GM18498 (cell line): ENCODE results near the gene MAPK4.
"Not testable (repeated sequence)": the region's sequence is repeated elsewhere in the genome, so short reads cannot be mapped to it uniquely, and the experiment has no call there.

Experiments used
- ATAC-seq: cut with Tn5 transposase; IDR thresholded peaks from one replicate; pipeline ENCODE4 v1.9.1; 2021; ENCODE audit warnings: mild to moderate bottlenecking, moderate library complexity; ENCODE audit not compliant: unreplicated experiment

MAPK4 gene

DNA sequence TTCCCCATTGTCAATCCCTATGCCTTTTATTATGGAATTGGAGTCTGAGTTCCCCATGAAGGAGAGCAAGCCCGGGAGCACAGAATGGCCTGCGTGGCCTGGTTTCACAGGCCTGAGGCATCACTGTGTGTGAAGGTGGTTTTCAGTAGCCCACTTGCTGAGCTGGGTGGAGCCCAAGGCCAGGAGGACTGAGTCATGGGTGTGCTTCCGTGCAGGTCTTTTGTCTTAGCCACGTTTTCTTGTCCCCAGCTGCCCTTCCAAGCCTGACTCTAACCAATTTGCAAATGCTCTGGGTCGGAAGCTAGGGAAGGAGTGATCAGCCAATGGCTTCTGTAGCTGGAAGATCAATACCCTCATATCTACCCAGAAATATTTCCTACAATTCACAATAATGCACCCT is 119.2 kb downstream of the MAPK4 start:
- no peak for ATAC-seq

DNA sequence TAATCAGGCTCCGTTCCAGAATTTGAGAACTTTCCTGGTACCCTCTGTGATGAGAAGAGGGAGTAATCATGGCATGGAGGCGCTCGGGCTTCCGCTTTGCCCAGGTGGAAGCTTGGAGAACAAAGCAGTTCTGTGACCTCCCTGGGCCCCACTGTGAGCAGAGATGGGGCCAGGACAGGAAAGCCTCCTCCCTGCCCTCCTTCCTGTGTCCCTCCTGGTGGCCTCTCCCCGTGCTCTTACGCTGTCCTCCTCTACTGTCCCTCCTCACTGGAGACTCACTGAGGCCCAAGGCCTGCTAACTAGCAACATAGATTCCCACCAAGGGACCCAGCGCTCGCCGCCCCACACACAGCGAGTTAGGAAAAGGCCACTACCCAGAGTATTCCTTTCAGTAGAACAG is 119.8 kb downstream of the MAPK4 start:
- ATAC-seq, result no peak

DNA sequence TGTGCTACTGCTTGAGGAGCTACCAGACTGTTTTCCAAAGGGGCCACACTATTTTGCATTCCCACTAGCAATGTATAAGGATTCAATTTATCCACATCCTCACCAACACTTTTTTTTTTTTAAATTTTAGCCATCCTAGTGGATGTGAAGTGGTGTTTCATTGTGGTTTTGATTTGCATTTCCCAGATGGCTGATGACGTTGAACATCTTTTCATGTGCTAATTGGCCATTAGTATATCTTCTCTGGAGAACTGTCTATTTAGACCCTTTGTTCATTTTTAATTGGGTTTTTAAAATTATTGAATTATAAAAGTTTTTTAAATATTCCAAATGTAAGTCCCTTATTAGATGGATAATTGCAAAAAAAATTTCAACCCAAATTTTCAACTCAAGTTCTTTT is 121.1 kb downstream of the MAPK4 start:
- ATAC-seq, result no peak

DNA sequence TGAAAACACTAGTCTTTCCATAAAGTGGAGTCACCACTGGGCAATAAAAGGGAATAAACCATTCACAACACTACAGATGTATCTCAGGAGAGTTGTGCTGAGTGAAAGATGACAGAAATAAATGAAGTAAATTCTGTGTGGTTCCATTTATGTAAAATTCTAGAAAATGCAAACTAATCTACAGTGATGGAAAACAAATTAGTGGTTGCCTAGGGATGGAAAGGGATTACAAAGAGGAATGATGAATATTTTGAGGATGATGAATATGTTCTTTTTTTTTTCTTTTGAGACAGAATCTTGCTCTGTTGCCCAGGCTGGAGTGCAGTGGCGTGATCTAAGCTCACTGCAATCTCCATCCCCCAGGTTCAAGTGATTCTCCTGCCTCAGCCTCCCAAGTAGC is 123.0 kb downstream of the MAPK4 start:
- ATAC-seq, result no peak

DNA sequence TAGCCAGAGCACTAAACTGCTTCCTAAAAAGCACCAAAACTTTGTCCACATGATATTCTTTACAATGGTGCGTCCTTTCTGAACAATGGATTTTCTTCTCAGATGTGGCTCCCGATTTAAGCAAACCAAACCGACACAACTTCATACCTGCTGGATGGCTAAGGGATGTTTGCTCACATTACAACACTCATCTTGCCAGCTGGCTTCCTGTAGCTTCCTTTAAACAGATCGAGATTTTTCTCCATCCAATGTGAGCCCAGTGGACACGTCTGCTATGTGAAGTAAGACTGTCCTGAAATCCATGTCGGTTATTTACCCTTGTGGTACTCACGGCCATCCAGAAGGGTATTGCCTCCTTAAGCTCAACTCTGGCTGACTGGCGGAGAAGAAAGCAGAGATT is 126.5 kb downstream of the MAPK4 start:
- no peak for ATAC-seq

DNA sequence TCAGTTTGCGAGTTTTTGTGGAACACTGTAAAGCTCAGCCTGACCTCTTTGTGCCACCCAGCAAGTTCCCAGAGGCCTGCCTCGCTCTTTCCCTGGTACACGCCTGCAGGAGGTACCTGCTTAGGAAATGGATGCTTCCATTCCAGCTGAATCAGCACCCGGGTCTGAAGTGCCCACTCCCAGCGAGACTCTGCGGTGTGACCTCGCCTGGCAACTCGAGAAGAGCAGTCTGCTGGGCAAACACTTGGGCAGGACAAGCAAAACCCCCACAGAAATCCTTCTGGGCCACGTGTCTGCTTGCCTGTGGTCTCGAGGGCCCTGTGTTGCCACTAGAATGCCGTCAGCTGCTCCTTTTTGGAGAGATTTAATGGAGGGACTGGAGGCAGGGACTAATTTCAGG is 127.6 kb downstream of the MAPK4 start:
- ATAC-seq, result no peak

DNA sequence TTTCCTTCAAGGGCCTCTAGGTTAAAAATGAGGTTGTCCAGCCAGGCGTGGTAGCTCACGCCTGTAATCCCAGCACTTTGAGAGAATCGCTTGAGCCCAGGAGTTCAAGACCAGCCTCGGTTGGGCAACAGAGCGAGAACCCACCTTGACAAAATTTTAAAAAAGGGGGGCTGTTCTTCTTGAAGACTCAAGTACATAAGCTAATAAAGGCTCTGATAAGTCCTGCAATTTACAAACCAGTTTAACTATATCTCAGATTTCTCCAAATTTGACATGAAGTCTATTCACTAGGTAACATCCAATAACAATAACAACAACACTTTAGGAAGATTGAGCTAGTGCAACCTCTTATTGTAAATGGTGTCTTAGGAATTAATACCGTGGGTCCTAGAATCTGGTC is 129.7 kb downstream of the MAPK4 start:
- no peak for ATAC-seq

DNA sequence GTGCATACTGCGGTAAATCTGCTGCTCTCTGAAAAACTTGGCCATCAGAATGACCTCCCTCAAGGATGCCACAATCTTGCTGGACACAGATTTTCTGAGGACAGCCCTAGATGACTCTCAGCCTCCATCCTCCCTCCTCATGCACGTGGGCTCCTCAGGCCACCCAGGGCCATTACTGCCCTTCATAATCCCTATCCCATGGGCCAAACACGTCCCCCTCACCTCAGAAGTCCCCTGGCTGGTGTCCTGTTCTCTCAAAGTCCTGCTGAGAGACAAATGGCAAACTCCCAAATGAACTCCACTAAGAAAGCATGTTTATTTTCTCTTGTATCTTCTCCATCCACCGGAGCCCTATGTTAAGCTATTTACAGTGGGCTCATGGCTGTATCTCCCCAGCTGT is 134.3 kb downstream of the MAPK4 start:
- ATAC-seq, result no peak

DNA sequence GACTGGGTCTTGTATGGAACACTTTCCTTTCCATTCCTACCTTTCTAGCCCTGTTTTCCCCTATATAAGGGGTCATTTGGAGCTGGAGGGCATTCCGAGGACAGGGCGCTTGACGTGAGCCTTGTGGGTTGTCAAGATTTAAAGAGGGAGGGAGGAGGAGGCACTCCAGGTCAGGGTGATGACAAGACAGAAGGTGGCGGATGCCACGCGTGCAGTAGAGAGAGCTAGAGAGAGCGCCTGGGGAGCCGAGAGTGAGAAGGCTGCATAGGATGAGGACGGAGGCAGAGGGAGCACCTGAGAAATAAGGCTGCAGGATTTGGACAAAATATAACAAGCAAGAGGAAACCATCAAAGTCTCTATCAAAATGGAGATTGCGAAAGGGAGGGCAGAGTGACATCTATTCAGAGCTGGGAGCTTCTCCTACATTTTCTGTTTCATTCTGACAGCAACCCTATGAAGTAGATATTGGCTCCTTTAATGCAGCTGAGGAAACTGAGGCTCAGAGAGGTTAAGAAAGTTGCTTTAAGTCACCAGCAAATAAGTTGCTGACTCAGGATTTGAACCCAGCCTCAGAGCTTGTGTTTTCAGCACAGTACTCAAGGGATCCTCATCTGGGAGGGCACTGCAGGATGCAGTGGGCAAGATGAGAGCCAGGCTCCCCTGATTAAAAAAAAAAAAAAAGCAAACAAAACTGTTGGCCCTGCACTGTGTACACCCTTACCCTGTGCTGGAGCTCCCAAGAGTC is 135.7 kb downstream of the MAPK4 start:
- ATAC-seq, result no peak

DNA sequence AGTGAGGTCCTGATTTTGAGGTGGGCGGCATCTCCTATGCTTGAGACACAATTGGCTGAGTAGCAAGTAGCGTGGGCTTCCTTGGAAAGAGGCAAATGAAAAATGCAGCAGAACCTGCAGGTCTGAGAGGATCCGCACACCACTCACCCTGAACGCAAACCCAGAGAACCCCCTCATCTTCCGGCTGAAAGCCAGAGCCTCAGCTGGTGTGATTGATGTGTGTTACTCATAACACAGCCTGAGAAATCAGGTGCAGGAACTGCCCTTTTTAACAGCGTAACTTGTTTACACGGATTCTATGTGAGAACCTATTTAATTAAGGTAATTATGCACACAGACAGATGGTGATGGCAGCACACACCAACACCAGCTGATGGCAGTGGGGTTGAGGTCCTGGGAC is 136.5 kb downstream of the MAPK4 start:
- no peak for ATAC-seq

DNA sequence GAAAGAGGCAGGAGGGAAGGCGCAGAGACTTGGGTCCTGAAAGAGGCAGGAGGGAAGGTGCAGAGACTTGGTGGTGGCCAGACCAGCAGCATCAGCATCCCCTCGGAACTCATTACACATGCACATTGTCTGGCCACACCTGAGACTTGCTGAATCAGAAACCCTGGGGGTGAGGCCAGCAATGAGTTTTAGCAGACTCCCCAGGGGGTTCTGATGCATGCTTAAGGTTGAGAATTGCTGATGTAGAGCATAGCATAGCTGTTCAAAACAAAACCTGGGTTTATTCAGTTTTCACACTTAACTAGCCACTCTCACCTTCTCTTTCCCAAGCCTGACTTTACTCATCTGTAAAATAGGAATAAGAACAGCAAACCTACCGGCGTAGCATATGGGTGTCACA is 137.0 kb downstream of the MAPK4 start:
- ATAC-seq, result no peak

DNA sequence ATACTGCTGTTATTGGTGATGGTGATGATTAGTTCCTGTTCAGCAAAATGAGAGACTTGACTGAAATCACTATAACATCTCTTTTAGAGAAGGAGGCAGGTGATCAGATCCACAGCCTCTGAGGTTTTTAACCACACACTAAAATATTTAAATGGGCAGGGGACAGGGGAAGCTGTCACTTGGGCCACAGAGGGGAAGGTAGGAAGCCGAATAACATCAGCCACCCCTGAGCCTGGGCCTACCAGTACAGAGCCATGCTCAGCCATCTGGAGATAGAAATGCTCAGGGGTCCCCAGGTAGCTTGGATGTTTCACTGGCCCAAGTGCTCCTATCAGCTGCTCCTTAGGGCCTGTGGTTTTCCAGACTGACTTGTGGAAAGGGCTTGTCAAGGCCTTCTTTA is 137.6 kb downstream of the MAPK4 start:
- ATAC-seq, result no peak

DNA sequence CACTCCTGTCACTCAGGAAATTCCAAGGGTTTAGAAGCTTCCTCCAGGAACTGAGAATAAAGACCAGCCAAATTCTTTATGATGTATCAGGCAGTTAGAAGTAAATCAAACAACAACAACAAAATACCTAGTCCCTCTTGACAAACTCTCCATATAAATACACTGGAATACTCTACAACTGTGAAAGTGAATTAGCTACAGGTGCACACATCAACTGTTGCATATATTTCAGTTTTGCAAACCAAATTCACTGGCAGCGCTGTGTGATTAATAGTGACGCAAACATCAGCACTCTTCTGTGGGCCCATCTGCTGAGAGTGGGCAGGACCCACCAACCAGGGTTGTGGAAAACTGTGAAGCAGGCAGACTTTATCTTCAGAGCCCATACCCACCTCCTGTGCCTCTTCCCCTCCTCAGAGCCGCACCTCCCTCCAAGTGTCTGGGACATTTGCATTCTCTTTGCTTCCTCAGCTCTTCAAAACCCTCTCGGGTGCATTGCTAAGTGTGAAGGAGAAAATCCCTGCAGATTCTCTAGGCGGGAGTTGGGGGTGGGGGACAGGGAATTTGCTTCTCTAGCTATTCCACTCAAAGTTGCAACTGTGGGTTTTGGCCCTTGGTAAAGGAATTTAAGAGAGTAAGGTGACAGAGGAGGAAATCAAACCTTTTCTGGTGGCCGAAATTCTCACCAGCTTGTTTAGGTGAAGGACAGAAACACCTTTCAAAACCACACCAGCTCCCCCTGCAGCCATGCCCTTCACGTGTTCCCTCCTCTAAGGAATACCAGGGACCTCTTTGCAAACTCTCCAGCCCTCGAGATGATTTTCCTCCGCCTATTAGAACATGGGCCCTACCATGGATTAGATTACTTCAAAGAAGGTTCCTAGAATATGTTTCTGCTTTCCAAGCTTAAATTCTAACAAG is 140.6 kb downstream of the MAPK4 start:
- no peak for ATAC-seq

DNA sequence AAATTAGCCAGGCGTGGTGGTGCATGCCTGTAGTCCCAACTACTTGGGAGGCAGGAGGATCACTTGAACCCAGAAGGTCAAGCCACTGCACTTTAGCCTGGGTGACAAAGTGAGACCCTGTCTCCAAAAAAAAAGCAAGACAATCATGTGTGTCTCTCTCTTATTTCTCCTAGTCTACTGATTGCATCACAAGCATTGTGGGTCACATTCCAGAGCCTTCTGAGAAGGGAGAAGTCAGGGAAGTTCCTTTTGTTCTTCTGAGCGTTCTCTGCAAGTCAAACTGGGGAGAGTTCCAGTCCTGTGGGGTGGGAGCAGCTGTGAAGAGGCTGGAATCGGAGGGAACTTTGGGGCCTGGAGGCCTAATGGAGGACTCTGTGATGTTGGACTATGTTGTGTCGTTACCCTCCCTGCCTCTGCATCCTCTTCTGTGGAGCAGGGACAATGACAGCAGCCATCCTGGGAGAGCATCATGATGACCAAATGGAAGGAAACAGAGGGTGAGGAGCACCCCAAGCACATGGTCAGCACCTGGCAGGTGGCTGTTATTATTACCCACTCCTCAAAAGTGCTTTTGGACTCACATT is 144.6 kb downstream of the MAPK4 start:
- no peak for ATAC-seq

DNA sequence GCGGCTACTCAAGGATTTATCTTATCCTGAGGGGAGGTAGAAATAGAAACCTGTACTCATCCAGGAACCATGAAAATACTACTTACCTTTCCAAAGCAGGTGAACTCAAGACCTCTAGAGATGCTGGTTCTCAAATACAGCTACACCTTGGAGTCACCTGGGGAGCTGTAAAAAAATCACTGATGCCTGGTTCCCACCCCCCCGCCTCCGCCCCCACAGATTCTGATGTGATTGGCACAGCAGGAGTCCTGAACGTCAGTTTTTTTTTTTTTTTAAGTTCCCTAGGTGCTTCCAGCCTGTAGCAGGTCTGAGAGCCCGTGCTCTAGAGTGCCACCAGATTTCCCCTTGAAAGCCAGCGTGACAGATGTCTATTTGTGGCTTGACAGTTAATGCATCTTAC is 146.3 kb downstream of the MAPK4 start:
- no peak for ATAC-seq

DNA sequence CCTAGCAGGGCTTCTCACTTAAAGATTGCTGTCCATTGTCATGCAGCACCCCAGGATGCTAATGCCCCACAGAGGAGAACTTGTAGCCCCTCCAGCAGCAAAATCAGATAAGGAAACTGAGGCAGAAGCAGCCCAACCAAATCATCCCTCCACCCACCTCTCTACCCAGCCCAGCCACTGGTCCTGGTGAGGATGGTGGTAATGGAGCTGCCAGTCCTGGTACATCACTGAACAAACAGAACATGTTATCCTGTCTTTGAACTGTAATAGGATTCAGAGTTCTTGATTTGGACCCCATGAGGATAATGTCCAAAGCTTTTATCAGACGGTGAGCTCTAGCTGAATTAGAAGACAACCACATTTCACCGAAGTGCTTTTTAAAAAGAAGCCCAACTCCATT is 146.8 kb downstream of the MAPK4 start:
- ATAC-seq, result no peak

DNA sequence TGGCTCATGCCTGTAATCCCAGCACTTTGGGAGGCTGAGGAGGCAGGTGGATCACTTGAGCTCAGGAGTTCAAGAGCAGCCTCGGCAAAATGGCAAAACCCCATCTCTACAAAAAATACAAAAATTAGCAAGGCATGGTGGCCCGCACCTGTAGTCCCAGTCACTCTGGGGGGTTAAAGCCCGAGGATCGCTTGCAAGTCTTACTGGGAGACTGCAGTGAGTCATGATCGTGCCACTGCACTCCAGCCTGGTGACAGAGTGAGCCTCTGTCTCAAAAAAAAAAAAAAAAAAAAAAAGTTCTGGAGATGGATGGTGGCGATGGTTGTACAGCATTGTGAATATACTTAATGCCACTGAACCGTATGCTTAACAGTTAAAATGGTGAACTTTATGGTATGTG is 147.4 kb downstream of the MAPK4 start:
- ATAC-seq, result not testable (repeated sequence)

DNA sequence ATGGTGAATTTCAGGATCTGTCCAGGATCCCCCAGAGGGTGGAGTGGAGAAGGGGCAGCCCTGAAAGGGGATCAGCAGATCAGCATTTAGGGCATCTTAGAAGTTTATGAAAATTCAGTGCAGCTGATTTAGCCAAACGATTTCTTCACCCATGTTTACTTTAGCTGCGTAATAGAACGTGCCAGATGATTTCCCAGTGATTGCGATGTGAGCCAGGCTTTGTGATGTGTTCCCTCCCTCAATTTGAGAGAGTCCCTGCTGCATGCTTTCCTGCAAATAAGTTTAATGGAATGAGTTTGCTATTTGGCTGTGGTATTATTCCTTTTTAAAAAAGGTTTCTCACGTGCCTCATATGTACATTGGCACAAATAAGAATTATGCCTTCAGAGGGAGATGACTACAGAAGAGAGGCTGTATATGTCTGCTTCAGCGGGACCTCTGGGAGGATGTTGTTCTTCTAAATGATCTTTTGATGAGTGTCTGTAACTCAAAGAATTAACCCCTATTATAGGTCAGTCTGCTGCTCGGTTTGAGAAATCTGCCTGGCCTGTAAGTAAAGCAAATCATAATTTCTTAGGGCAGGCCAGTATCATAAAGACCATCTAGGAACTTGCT is 148.1 kb downstream of the MAPK4 start:
- no peak for ATAC-seq

DNA sequence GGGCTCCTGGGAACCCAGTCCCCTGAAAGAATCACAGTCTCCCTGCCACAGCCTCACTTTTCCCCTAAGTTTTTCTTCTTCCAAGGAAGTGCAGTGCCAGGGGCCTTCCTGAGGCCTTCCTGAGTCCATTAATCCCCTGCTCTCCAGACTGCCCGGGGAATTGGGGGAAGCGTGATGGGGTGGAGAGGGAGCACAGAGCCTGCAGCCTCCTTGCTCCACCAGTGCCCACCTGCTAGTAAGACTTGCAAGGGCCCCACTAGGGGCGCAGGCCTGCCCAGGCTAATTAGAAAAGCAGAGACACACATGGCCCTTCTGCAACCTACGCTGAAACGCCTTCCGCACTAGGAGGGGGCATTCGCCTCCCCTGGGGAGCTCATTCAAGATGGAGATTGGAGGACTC is 149.3 kb downstream of the MAPK4 start:
- no peak for ATAC-seq

DNA sequence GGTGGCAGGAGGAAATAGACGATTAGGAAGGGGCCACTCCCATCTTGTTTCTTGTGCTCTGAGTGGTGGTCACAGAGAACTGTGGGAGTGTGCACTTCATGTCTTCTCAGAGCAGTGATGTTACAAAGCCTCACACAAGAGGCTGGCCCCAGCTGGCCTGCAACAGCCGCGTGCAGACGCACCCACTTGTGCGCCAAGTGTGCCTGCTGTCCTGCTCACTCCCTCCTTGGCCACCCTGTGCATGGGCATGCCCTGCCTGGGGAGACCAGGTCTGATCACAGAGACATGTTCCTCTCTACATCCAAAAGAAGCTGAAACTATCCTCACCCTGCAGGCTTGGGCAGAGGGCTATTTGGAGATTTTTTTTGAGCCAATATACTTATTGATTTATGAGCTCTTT is 151.5 kb downstream of the MAPK4 start:
- ATAC-seq, result no peak

DNA sequence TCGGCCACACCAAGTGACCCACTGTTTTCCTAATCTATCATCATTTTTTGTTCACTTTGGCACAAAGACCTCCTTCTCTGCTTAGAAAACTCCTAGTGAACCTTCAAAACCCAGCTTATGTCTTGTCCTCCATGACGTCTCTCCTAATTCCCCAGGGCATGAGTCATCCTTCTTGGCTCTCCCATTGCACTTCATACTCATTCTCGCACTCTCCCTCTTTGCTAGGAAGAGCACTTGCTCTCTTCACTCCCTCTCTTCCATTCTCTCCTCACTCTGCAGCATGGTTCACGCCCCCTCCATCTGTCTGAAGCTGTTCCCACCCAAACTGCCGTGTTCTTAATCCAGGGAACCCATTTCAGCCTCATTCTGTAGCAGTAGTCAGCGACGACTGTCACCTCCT is 156.0 kb downstream of the MAPK4 start:
- ATAC-seq, result no peak

DNA sequence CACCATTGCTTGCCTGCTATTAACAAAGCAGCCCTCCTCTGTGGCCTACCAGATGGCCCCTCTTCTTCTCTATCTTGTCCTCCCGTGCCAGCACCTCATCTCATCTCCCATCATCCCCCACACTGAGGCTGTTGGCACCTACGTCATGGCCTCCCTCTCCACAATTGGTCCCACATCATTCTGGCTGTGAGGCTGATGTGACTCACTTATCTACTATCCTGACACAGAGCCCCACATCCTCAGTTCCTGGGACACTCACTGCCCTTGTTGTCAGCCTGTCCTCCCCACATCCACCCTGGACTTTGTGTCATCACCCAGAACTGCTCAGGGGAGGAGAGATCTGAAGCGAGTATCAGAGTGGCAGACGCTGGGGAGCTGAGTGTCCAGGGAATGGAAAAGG is 157.0 kb downstream of the MAPK4 start:
- ATAC-seq, result no peak
